GM10847 (cell line): Measurements from ENCODE around the gene OSBPL7.

ENCODE experiments used
- POLR2A ChIP-seq: IDR thresholded peaks from 2 replicates; pipeline ENCODE4 v1.6.1; 2011; ENCODE audit not compliant: insufficient read length; ENCODE audit errors: extremely low read depth

Gene OSBPL7

DNA sequence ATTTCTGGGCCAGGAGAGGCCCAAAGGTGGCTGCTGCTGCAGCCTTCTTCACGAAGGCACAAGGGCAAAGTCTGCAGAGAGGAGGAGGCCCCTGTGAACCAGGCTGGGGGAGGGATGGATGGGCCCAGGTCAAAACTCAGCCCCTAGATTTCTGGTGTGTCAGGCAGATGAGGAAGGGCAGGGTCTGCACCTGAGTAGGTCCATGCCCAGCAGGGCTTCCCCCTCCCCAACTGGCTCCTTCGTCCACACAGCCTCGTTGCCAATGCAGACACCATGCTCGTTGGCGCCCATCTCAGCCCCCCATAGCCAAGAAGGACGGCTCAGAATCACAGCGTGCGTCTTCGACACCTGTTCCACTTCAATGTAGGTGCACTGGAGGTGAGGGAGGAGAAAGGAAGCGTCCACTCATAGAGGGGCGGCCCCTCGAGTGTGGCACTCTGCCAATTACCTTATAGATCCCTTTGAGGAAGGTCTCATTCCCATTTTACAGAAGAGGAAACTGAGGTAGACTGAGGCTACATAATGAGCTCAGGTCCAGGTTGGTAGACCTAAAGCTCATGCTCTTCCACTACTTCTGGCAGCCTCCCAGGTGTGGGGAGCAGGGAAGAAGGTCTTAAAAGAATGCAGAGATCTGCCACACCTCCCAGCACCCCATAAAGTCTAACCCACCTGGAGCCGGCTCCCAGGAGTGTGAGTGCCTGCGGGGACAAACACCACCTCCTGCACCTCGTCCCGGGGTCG lies 18.6 kb upstream of the OSBPL7 start:
- no peak for TF ChIP-seq POLR2A

DNA sequence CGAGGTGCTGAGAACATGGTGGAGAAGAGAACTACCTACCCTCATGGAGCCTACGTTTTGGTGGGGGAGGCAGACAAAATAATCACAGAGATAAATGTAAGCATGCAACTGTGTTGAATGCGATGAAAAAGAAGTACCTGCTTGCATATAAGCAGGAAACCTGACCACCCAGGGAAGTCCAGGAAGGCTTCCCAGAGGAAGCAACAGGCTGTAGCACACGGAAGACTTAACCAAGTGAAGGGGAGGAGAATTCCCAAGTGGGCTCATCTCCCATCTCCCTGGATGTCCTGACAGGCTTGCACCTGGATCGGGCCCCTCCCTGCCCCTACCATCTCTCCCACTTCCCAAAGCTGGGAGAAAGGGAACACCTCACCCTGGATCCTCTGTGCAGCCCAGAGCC lies 17.5 kb upstream of the OSBPL7 start:
- TF ChIP-seq POLR2A = no peak

DNA sequence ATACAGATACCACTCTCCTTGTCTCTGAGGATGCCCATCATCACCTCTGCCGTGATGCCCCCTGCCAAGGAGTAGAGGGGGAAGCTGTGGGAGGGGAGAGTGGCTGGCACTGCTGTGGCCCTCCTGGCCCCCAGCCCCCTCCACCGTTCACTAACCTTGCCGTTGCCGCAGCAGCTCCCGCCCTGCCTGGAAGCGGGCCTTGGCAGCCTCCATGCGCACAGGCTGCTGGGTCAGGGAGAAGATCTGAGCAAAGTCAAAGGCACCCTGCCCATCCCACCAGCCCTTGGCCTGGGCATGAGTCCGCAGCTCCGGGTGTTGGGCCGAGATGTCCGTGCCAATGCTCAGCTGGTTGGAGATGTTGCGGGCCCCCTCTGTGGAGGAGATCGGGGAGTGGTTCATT lies 17.0 kb upstream of the OSBPL7 start:
- TF ChIP-seq POLR2A = no peak

DNA sequence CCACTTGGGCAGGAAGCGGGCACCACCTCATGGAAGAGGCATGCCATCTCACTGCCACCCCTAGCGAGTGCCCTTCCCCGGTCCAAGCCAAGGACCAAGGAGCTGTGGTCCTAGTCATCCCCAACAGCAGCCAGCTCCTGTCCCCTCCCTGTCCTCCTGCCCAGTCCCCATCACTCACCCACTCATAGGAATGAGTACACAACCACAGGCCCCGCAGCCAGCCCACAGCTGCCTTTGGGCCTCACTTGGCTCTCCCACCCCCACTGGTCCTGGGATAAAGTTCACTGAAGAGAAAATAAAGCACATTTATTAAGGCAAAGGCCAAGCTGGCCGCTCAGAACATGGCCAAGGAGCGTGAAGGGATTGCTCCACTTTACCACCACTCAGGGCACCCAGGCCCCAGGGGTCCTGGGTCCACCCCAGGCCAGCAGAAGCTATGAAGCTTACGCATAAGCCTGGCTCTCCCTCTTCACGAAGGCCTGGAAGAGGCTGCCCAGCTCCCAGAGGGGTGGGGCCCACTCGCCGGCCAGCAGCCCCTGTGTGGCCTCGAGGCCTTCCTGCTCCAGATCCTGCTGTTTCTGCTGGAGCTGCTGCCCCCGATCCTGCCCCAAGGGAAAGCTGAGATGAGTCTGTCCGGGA lies 15.9 kb upstream of the OSBPL7 start:
- TF ChIP-seq POLR2A = no peak

DNA sequence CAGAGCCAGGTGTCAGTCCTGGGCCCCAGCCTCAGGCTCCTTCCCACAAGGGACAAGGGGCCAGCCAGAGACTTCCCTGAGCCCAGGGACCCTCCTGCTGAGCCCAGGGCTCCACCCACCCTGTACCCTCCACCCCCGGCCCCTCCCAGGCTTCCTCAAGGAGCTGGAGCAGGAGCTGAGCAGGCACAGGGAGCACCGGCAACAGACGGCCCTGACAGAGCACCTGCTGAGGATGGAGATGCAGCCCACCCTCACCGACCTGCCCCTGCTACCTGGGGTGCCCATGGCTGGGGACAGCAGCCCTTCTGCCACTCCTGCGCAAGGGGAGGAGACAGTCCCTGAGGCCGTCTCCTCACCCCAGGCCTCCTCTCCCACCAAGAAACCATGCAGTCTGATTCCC lies 15.0 kb upstream of the OSBPL7 start:
- no peak for TF ChIP-seq POLR2A

DNA sequence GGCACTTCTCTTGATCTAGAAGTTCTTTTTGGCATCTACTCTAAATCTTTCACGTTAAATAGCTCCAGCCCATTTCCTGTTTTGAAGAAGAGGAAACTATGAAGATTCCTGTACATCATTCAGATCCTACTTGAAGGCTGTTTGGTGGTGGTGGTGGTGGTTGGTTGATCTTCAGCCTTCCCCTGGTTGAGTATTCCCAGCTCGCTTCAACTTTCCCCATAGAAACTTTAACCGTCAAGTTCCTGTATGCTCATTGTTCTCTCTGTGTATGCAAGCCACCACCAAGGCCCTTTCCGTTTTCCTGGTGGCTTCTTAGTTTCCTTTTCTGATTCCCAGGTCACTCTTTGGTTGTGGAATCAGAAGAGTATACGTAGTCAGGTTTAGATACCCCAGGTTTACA lies 13.2 kb upstream of the OSBPL7 start:
- TF ChIP-seq POLR2A = no peak

DNA sequence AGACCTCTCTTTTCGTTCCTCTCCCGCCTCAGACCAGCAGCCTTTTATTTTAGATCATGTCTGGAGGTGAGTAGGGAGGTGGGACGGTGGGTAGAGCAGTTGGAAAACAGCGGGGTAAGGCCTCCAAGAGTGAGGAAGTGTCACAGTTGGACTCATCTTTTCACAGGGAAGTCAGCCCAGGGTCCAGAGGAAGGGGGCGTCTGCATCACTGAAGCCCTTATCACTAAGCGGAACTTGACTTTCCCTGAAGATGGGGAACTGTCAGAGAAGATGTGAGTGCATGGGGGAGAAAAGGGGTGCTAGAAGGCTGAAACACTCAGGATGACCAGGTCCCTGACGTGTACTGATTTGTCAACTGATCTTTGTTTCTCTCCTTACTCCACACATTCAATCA lies 10.3 kb upstream of the OSBPL7 start:
- no peak for TF ChIP-seq POLR2A

DNA sequence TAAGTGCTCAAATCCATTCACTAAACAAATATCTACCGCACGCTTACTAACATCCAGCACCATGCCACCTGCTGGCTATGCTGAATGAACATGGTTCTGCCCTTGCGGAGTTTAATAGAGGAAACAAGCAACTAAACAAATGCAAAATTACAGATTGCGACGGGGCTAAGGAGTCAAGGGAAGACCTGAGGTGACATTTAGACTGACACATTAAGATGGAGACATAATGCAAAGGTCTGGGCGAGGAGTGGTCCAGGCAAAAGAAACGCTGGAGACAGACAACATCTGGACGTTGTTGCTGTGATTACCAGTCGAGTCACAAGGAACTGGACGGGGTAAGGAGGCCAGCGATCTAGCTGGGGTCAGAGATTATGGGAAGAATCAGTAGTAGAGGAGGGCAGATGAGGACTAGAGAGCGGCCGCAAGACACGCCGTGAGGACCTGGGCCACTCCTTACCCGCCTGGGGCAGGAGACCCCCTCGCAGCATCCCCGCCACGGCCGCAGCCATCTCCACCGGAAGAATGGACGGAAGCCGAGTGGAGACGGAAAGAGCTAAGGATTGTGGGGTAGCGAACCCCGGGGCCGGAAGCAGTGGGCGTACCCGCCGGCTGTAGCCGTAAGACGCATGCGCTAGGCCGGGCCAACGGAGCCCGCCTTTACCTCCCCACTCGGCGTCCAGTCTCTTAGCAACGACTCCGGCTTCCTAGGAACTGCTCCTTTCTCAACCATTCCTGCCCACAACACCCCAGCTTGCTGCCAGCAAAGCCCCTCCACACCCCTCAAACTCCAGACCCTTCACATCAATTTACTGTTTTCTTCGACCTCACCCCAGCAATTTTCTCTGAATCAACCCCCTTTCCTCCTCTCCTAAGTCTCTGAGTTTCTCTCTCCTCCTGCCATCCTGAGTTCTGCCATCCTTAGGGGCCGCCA lies 9.7 kb upstream of the OSBPL7 start, which contains the start of the genes LRRC46 and MRPL10:
Gene LRRC46 (plus strand): TSS at position 668 of the 931 bp plus-strand sequence. CDS start 320 bp downstream, outside the sequence.
Gene MRPL10 (minus strand): TSS at position 539 of the 931 bp plus-strand sequence. CDS start 30 bp downstream, at position 509.
- TF ChIP-seq POLR2A = peak; percentile 96

DNA sequence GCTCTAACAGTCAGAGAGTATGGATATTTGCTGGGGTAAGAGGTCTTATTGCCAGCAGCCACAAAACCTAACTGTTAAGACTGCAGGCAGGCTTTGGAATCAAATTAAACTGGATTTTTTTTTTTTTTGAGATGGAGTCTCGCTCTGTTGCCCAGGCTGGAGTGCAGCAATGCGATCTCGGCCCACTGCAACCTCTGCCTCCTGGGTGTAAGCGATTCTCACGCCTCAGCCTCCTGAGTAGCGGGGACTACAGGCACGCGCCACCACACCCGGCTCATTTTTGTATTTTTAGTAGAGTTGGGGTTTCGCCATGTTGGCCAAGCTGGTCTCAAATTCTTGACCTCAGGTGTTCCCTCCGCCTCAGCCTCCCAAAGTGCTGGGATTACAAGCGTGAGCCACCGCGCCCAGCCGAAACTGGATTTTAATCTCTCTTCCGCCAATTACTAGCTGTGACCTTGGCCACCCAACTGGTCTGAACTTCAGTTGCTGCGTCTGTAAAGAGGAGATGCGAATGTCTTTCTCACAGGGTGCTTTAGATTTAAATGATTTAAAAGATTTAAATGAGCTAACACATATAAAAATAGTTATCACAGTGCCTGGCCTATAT lies 8.9 kb upstream of the OSBPL7 start:
- TF ChIP-seq POLR2A = no peak

DNA sequence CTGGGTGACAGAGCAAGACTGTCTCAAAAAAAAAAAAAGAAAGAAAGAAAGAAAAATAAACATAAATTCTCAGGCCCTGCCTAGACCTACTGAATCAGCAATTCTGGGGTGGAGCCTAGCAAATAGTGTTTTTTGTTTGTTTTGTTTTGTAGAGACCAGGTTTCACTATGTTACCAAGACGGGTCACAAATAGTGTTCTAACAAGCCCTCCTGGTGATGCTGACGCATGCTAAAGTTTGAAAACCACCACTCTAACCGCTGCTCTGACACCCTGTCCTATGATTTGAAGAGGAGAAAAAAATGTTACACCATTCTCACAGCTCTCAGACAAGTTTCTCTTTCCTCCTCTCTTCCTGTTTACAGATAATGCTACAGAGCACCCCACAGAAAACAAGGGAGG lies 8.3 kb upstream of the OSBPL7 start:
- TF ChIP-seq POLR2A = no peak

DNA sequence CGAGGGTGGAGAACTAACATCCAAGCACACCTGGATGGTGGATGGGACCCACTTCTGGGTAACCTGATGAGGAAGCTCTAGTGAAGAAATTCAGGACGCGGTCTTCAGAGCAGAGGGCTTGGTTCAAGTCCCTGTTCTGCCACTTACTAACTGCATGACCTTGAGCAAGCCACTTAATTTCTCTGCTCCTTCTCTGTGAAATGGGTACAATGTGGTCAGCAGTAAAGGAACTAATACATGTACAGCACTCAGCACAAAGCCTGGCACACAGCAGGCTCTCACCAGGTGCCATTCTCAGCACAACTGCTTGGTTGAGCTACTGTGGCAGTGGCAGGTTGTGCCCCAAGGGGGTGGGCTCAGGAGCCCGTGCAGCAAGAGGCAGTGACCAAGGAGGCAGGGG lies 1.9 kb upstream of the OSBPL7 start:
- TF ChIP-seq POLR2A = no peak

DNA sequence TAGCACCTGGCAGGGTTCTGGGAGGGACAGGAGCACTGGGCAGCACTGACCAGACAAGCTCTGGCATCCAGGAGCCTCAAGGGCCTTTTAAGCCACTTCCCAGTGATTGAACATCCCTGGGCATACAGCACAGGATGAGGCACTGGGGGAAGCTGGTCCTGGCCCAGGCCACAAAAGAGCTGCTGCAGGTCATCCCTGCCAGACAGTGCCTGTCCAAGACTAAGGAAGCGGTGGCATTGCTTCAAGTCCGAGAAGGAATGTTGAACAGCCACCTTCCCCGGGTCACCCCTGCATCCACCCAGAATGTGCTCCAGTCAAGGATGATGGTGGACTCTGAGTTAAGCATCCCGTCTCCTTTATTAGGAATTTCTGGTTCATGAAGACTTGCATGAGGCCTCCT lies 1.2 kb upstream of the OSBPL7 start:
- TF ChIP-seq POLR2A = no peak

DNA sequence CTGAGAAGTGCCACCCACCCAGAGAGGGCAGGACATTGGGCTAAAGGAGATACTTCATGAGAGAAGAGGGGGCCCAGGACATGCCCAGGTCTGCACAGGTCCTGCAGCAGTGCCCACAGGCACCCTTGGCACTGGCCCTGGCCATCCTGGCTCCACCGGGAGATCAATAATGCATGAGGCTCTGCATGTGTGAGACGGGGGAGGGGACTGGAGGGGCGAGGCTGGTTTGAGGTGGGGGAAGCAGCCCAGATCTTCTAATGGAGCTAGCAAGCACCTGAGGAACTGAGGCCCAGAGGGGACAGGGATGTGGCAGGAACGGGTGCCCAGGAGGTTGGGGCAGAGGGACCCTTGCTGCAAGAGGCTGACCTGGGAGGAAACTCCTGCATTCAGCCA lies 567 bp downstream of the OSBPL7 start:
- no peak for TF ChIP-seq POLR2A

DNA sequence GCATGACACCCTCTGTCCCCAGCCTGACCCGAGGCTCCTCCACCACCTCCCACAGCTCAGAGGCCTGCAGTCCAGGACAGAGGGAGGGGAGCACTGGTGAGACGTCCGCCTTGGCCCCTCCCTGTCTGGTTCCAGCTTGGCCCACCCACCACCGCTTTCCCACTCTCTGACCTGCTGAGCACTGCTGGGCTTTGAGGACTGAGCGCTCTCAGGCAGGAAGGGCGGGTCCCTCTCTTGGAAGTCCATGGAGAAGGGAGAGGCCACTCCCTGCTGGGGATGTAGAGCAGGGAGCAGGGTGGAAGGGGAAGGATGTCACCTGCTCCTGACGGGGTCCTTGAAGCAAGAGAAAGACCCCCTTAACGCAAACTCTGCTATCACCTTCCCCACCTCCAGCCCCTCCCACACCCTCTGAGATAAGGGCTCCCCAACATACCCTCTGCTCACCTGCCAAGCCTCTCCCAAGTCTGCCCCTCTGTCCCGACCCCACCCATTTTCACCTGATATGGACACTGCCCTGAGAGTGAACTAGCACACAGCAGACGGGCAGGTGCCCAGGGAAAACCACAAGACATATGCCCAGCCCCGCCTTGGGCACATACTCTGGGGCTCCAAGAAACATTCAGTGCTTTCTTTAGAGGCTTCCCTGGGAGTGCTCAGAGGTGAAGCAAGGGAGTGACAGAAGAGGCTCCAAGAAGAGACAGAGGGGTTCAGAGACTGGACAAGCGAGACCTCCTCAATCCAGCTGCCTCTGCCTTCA lies 1.4 kb downstream of the OSBPL7 start:
- no peak for TF ChIP-seq POLR2A

DNA sequence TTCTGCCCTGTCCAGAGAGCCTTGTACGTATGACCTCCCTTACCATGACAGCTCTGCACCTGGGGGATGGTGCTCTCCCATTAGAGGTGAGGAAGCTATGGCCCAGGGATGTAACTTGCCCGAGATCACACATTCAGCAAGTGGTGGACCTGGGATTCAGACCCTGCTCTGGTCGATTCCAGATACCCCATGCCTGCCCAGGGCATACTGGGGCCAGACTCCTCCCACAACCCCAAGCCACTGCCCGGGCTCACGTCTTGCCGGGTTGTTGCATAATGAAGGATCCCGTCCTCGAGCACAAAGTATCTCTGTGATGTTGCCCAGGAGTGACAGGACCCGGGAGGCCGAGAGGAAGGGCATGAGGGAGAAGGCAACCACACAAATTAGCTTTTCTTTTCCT lies 2.1 kb downstream of the OSBPL7 start:
- no peak for TF ChIP-seq POLR2A
